HG03196 (cell line): ENCODE measurements around the gene SLC25A42.
A peak's percentile ranks its signal among the peaks of the same experiment; 100 is the strongest.
"Not testable (repeated sequence)": the region's sequence is repeated elsewhere in the genome, so short reads cannot be mapped to it uniquely, and the experiment has no call there.

Source experiments
- ATAC-seq: cut with Tn5 transposase; IDR thresholded peaks from one replicate; pipeline ENCODE4 v1.9.1; 2021; ENCODE audit not compliant: unreplicated experiment

Gene SLC25A42, protein sequence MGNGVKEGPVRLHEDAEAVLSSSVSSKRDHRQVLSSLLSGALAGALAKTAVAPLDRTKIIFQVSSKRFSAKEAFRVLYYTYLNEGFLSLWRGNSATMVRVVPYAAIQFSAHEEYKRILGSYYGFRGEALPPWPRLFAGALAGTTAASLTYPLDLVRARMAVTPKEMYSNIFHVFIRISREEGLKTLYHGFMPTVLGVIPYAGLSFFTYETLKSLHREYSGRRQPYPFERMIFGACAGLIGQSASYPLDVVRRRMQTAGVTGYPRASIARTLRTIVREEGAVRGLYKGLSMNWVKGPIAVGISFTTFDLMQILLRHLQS

DNA sequence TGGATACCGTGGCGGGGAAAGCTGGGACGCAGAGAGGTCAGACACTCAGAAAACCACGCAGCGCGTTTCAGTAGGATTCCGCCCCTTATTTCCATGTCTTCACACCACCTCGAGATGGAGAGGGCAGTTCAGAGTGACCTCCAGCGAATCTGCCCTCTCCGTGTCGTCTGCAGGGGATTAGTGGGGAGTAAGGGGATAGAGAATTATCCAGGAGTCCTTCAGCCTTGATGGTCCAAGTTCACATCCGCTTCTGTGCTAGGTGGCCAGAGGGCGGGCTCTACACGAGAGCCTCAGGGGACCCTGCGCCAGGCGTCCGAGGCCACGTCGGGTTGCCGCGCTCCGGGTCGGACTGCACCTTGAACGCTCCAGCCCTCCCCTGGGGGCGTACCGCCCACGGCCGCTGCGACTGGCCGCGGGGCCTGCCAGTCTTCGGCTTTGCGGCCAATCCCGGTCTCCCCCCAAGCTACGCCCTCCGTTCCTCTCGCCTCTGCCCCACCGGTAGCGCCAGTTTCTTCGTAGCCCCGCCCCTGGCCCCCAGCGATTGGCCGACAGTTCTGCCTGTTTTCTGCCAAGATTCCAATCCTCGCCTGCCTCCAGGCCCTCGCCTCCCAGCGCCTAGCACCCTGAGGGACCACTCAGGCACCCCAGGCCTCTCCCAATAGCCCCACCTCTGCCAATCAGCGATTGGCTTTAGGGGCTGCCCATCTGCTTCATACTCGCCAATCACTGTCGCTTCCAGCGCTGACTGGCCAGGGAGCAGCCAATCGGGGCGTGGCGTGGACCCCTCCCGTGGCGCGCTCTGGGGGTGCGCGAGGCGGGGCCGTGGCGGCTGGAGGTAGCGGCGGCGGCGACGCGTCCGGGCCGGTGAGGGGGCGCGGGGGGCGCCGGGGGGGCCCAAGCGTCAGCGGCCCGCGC lies at the start of gene SLC25A42:
TSS of gene SLC25A42 (plus strand) at position 812 of the 915 bp plus-strand sequence. CDS start 32,131 bp downstream, outside the sequence.
- peak; percentile 90 for ATAC-seq

DNA sequence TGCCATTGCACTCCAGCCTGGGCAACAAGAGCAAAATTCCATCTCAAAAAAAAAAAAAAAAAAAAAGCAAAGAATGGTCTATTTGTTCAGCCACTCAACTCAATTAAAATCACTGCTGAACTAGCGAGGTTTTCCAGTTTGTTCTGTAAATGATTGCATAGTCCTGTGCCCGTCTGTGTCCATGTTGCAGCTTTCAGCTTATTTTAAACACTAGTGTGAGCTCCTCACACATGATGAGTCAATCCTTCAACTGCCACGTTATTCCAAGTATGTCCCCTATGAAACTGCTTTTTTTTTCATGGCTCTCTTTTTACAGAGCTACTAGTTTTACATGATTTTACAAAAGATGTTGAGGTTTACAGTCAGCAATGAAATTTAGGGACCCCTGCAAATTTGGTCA lies 42.7 kb upstream of the SLC25A42 start:
- no peak for ATAC-seq

DNA sequence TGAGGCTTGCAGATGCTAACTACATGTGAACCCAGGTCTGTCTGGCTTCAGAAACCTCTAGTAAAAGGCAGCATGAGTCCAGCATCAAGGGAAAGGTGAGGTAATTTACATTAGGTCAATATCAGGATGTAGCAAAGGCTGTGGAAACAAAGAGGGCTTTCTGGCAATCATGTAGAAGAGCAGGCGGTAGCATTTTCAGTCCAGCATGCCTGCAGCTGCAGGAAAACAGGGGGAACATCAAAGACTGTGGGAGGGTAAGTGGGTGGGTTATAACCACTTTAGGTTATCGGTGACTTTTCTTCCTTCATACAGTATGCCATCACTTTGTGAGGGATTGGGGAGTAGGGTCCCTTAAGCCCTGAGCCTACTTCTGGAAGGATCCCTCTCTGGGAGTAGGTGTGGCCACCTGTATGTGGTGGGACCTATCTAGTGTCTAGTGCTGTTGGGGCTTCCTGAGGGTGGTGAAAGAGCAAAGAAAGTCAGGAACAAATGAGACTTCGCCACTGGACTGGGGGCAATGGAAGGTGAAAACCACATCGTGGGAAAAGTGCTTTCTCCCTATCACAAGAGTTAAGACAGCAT lies 41.3 kb upstream of the SLC25A42 start:
- ATAC-seq: no peak

DNA sequence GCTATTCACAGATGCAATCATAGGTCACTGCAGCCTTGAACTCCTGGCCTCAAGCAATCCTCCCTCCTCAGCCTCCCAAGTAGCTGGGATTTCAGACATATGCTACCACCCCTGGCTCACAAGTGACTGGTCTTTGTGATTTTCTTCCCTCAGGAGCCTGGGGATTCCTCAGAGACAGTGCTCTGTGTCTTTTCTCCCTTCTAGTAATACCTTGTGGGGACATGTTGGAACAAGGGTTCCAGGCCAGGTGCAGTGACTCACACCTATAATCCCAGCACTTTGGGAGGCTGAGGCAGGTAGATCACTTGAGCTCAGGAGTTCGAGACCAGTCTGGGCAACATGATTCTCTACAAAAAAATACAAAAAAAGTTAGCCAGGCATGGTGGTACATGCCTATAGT lies 40.4 kb upstream of the SLC25A42 start:
- not testable (repeated sequence) for ATAC-seq

DNA sequence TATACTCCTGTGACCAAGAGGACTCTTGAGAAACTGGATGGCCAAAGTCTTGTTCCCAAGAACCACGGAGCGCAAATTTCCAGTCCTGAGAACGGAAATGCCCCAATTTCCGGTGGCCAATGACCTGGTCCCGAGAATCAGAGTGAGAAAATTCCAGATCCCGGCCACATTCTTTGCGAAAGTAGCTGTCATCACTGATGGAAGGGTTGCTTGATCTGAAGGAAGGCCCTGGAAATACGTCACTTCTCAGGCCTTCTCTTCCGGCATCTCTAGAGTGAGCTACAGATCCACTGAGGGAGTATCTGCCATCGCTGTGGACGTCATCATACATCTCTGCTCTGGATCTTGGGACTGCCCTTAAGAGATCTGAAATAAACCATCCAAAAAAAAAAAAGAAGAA lies 37.9 kb upstream of the SLC25A42 start:
- no peak for ATAC-seq

DNA sequence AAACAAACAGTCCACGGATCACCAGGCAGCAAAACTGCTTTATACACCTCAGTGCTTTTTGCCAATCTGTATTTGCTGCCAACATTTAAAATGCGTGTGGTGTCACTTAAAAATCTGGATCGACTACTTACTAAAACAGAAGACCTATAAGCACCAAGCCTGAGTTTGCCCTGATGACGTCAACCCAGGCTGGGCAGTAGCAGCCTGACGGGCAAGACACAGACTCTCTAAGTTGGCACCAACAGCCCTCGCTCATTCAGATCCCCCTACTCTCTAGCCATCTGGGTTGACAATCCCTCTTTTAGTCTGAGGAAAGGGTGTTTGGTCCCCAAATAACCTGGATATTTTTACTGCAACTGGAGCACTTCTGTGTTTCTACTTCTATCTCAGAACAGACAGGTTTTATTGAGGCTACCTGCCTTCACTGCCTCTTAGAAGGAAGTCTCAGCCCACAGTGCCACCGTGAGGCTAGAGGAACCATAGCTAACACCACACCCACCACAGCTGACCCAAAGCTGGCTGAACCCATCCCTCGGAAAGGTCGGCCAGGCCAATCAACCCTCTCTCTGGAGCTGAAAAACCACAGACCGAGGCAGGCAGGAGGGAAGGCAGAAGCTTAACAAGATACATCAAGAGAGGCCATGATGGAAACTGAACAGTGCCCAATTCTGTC lies 37.4 kb upstream of the SLC25A42 start:
- ATAC-seq: no peak

DNA sequence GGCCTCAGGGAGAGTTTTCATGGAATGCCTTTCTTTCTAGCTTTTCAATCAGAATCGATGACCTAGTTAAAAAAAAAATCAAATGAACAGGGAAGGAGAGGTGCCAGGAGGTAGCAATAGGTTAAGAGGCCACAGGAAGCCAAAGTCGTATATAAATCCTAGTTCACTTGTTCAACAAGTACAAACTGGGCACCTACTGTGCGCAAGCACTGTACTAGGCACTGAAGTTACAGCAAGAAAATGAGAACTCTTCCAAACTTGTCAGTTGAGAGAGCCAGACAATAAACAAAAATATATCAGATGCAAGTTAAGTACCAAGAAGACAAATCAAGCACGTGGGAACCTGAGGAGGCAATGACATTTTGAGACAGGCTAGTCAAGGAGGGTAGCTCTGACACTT lies 36.6 kb upstream of the SLC25A42 start:
- ATAC-seq: no peak

DNA sequence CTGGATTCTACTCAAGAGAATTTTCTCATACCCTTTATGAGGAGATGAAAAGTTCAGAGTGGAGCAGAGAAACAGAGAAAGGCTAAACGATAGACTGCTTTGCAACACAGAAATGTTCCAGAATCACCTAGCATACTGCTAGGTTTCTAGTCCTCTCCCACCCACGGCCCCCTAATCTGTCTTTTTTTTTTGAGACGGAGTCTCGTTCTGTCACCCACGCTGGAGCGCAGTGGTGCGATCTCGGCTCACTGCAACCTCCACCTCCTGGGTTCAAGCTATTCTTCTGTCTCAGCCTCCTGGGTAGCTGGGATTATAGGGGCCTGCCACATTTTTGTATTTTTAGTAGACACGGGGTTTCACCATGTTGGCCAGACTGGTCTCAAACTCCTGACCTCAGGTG lies 35.3 kb upstream of the SLC25A42 start:
- ATAC-seq: no peak

DNA sequence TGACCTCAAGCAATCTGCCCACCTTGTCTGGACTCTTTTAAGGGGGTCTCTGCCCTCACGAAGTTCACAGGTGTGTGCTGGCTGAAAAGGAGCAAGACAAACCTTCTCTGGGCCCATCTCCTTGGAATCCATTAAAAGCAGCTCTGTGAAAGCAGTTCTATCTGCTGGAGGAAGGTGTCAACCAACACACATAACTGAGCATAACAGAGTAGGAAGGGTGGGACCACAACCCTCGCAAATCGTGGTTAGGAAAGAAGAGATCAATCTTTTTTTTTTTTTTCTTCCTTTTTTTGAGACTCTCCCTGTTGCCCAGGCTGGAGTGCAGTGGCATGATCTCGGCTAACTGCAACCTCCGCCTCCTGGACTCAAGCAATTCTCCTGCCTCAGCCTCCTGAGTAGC lies 31.9 kb upstream of the SLC25A42 start:
- ATAC-seq: no peak

DNA sequence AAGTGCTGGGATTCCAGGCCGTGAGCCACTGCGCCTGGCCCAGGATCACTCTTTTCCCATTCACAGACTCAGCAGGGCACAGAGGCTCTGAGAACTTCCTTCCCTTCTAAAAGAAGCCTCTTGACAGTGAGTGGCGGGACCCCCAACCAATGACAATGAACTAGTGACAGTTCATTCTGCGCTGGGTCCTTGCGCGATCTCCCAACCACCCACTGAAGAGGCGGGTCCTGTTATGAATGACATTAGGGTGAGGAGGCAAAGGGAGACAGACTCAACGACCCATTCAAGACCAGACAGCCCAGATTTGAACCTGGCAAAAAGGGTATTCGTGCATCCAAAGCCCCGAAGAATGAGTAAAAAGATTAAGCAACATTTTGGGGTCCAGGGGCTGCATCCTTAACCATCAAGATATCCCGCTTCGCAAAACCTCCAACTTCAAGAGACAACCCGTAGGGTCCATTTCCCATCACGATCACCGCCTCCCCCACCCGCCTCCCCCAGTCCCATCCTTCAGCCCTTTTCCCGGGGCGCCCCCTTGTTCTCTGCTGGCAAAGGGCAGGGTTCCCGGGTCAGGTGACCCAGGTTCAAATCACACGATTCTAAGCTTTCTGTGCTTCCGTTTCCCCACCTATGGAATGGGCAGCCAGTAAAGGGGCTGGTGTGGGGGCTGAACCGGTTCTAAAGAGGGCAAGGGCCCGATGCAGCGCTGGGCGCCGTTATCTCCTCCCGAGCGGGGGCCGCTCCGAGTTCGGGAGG lies 31.2 kb upstream of the SLC25A42 start:
- peak; percentile 36 for ATAC-seq

DNA sequence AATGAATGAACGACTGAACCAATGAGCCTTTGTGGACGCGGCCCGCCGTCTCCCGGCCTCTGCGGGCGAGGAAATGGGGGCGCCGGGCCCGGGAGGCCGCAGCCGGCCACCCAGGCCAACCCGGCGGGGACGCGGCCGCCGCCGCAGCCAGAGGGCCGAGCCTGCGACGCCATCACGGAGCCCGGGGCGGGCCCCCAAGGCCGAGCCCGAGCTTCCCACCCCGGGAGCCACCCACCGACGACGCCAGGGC lies 30.7 kb upstream of the SLC25A42 start:
- no peak for ATAC-seq

DNA sequence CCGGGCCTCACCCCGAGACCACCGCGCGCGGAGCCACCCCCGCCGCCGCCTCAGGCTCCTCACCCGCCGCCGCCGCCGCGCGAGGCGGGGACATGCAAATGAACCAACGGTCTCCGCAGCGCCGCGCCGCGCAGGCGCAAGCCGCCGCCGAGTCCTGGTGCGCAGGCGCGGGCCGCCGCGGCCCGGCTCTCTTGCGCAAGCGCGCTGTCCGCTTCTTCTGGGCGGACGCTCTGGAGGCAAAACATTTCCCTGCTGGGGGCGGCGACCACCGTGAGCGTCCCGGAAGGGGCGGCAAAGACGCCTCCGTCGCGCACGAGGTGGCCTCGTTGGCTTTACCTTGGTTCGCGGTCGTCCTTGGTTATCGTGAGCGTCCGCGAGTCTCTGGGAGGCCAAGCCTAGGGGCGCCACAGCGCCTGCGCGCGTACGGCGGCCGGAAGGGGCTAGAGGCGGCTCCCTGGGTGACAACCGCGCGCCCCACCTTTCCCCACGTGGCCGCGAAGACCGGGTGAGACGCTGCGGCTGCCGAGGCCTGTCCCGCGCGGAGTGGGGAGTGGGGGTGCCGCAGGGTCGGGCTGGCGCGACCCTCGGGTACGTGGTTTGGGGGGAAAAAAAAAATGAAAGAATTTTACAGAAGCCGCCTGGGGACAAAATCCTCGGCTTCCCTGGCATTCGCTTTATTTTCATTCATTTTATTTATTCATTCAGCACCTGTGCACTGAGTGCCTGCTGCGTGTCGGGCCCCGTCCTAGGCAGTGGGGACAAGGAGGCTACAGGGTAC lies 30.2 kb upstream of the SLC25A42 start, which contains the start of the genes ARMC6 and SUGP2:
TSS of gene ARMC6 (plus strand) at position 178 of the 778 bp plus-strand sequence. CDS start 607 bp downstream, outside the sequence.
TSS of gene SUGP2 (minus strand) at position 92 of the 778 bp plus-strand sequence. CDS start 2,446 bp downstream, outside the sequence.
- peak; percentile 77 for ATAC-seq

DNA sequence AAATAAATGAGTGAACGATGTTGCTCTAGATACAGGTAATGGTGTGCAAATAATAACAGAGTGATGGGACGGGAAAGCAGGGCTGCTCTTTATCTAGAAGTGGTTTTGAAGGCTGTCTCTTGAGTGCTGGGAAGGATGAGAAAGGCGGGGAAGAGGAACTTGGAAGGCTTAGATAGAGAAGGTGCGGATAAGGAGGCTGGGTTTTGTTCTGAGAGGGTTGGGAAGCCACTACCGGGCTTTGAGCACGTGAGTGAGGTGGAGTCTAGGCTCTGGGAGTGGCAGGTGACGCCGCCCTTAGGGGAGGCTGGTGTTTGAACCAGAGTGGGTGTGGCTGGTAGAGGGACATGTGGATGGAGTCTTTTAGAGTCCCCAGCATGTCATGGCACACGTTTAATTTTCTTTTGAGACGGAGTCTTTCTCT lies 29.6 kb upstream of the SLC25A42 start:
- no peak for ATAC-seq

DNA sequence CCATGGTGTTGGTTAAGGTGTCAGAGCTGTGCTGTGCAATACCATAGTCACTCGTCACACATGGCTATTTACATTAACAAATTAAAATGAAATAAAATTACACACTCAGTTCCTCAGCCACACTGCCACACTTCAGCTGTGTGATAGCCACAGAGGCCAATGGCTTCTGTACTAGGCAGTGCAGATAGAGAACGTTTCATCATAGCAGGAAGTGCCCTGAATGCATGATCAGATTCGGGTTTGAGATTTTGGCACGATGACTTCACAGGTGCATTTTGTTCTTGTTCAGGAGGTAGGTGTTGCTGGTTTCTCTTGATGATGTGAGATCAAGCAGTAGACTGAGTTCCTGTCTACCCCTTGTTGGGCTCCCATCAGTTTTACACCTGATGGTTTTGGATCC lies 23.9 kb upstream of the SLC25A42 start:
- no peak for ATAC-seq

DNA sequence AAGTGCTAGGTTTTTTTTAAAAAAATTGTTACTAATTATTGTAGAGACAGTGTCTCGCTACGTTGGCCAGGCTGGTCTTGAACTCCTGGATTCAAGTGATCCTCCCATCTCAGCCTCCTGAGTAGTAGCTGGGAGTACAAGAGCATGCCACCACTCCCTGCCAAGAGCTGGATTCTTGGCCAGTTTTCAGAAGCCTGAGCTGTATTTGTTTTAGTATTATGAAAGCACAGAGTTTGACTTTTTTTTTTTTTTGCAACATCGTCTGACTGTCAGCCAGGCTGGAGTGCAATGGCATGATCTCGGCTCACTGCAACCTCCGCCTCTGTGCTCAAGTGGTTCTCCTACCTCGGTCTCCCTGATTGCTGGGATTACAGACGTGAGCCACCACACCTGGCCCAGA lies 23.4 kb upstream of the SLC25A42 start:
- no peak for ATAC-seq

DNA sequence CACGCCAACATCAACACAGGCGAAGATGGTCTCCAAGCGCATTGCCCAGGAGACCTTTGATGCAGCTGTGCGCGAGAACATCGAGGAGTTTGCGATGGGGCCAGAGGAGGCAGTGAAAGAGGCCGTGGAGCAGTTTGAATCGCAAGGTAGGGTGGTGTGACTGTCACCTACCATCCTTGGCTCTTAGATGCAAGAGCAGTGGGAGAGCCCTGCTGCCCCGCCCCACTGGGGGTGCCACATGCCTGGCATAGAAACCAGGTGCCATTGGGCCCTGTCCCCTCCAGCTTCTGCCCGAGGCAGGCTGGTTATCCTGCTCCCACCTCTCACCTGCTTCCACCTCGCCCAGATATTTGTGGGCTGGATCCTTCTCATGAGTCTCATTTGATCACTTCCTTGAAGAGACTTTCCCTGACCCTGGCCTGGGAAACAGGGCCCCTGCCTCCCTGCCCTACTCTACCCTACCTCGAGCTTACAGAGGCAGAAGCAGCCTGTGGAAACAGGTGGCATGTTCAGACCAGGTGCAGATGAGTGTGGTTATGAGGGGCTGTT lies 21.0 kb upstream of the SLC25A42 start:
- ATAC-seq: no peak

DNA sequence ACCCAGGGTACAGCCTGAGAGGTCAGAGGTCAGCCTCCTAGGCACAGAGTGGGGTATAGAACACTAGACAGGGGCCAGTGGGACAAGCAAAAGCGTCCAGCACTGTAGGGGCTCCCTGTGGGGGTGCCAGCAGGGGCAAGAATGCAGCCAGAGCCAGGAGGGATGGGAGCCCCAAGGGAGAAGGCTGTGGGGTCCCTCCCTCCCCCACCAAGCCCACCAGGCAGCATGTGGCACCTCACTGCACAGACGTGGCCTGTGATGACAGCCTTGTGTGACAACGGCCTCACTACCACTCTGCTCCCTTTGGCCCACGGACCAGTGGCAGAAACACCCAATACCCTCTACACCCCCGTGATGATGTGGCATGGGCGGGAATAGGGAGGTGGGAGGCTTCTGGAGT lies 20.3 kb upstream of the SLC25A42 start:
- ATAC-seq: no peak

DNA sequence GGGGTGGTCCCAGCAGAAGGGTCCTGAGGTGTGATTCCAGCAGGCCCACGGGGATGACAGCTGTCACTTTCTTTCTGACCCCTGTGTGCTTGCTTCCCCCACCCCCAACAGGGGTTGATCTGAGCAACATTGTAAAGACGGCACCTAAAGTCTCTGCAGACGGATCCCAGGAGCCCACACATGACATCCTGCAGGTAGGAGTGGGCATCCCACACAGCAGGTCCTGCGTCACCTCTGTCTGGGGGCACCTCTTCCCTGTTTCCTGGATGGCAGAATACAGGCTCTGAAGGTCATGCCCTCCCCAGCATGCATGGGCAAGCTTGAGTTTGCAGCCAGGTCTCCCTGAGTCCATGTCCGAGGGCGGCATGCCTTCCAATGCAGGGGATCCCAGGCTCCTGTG lies 19.9 kb upstream of the SLC25A42 start:
- no peak for ATAC-seq

DNA sequence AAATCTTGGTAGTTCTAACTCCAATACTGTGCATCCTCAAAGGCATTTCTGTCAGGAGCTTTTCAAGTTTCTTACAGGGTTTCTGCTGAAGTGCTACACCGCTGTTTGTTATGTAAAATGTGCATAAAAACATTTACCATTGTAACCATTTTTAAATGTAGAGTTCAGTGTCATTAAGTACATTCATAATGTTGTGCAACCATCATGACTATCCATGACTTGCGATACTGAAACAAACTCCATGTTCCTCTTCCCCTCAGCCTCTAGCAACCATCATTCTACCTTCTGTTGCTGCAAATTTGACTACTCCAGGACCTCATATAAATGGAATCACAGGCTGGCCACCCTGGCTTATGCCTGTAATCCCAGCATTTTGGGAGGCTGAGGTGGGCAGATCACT lies 14.4 kb upstream of the SLC25A42 start:
- ATAC-seq: no peak
